ENCODE measurements around the gene LYSET.

GRCh38 chr14:93186956-93187355 is 1.8 kb downstream of the LYSET start:
- TF ChIP-seq POLR2A (IDR thresholded peaks at IDR 0.05; ENCODE audit: low read length): no peak
- TF ChIP-seq GATA1 (IDR thresholded peaks at IDR 0.05; ENCODE audit: low read depth, low read length): no peak
